Tibial nerve (tissue), 4 donors: ENCODE data around the gene TRIM17. TPM values are rescaled to one million over a fixed set of nuclear protein-coding genes. Genes with fewer than 3 reads are reported as not detected.

Experiments
- DNase-seq, 2 donors: peaks; one replicate each; pipeline ENCODE4 v3.0.0-alpha.2; 2019; ENCODE audit warnings: low spot score in 2 of 2
- H3K27ac ChIP-seq, 4 donors: fragments of 200-600 bp; sonication (generic) in 3 of 4; one replicate each; pipeline ENCODE4 v1.5.1; 2017 to 2019; ENCODE audit warnings: mild to moderate bottlenecking in 1 of 4
- H3K27me3 ChIP-seq, 2 donors: fragments of 200-600 bp; sonication (generic) in 1 of 2; one replicate each; pipeline versions ENCODE4 v1.5.1 to v1.6.0; 2017 to 2019
- H3K36me3 ChIP-seq, 3 donors: fragments of 200-600 bp; sonication (generic); one replicate each; pipeline ENCODE4 v1.5.1; 2018 to 2019
- H3K4me1 ChIP-seq, 4 donors: fragments of 200-600 bp; sonication (generic) in 3 of 4; one replicate each; pipeline ENCODE4 v1.5.1; 2017 to 2019
- H3K4me3 ChIP-seq, 4 donors: fragments of 200-600 bp; sonication (generic) in 3 of 4; one replicate each; pipeline ENCODE4 v1.5.1; 2017 to 2019; ENCODE audit warnings: mild to moderate bottlenecking in 1 of 4, moderate library complexity in 1 of 4
- H3K9me3 ChIP-seq, 4 donors: fragments of 200-600 bp; sonication (generic) in 3 of 4; one replicate each; pipeline ENCODE4 v1.5.1; 2017 to 2019
- EP300 ChIP-seq, 2 donors: sonication (generic); formaldehyde crosslinking; IDR thresholded peaks; one replicate each; pipeline ENCODE4 v1.6.1; 2017; ENCODE audit warnings: antibody characterized with exemption in 2 of 2, mild to moderate bottlenecking in 1 of 2
- POLR2A ChIP-seq, 2 donors: fragments of 450-650 bp; IDR thresholded peaks; one replicate each; pipeline ENCODE4 v1.6.1; 2017; ENCODE audit warnings: antibody characterized with exemption in 2 of 2, mild to moderate bottlenecking in 2 of 2, moderate library complexity in 2 of 2
- WGBS, 2 donors: methylation state at CpG; one replicate each; pipeline ENCODE4 v1.1.5; 2018; 5-methylcytosine and 5-hydroxymethylcytosine counted together
- total RNA-seq, 4 donors: library from RNA; depleted of rRNA; stranded (reverse); fragments of >200 nt; gene quantifications; one replicate each; pipeline ENCODE4 v1.1.0, GENCODE V29; 2016
- TF ChIP-seq, protein P1 (sequence below), 5 experiments: fragments of 200-600 bp in 3 of 5; fragments of 450-650 bp in 2 of 5; sonication (generic) in 3 of 5; IDR thresholded peaks; one replicate each; pipeline ENCODE4 v1.5.1; 2016 to 2019; ENCODE audit warnings: antibody characterized with exemption in 5 of 5, mild to moderate bottlenecking in 3 of 5, moderate library complexity in 2 of 5

The TRIM17 gene
- total RNA-seq, 4 donors from 2014 or later = 0.63 to 4.2 (median 1.4) TPM; not detected in 1

DNA sequence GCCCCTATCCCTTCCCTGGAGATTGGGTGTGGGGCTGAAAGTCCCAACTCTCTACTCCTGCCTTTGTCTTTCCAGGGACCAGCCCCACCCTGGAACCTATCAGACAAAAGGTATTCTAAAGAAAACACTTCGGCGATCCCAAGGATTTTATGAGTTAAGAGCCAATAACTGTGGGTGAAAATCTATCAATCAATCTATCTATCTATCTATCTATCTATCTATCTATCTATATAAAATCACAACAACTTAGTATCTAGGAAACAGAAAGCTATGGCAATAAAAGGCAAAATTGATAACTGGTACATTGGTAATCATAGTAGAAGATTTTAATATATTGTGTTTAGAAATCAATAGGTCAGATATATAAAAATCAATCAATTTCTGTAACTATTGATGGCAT is 32.9 kb downstream of the TRIM17 start:
- no peak for TF ChIP-seq EP300 (IDR thresholded peaks at IDR 0.05)
- TF ChIP-seq, protein P1, sequence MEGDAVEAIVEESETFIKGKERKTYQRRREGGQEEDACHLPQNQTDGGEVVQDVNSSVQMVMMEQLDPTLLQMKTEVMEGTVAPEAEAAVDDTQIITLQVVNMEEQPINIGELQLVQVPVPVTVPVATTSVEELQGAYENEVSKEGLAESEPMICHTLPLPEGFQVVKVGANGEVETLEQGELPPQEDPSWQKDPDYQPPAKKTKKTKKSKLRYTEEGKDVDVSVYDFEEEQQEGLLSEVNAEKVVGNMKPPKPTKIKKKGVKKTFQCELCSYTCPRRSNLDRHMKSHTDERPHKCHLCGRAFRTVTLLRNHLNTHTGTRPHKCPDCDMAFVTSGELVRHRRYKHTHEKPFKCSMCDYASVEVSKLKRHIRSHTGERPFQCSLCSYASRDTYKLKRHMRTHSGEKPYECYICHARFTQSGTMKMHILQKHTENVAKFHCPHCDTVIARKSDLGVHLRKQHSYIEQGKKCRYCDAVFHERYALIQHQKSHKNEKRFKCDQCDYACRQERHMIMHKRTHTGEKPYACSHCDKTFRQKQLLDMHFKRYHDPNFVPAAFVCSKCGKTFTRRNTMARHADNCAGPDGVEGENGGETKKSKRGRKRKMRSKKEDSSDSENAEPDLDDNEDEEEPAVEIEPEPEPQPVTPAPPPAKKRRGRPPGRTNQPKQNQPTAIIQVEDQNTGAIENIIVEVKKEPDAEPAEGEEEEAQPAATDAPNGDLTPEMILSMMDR (IDR thresholded peaks at IDR 0.05) = no peak
- no peak for TF ChIP-seq POLR2A (IDR thresholded peaks at IDR 0.05)
- no peaks in the 10 kb centered on the region for H3K27me3 ChIP-seq
- H3K36me3 ChIP-seq = no peaks in the 10 kb centered on the region
- H3K4me3 ChIP-seq = no peak overlapping the region
- peaks cover 0 to 9% (median 2%) of the 10 kb centered on the region in 4 donors for H3K4me1 ChIP-seq
- H3K27ac ChIP-seq = no peak overlapping the region
- peak in 1 of 2 donors; percentile 8 for DNase-seq
- WGBS, 2 donors = 94 to 96% methylated on average over 2 of the region's 2 CpGs
- no peaks in the 10 kb centered on the region for H3K9me3 ChIP-seq

DNA sequence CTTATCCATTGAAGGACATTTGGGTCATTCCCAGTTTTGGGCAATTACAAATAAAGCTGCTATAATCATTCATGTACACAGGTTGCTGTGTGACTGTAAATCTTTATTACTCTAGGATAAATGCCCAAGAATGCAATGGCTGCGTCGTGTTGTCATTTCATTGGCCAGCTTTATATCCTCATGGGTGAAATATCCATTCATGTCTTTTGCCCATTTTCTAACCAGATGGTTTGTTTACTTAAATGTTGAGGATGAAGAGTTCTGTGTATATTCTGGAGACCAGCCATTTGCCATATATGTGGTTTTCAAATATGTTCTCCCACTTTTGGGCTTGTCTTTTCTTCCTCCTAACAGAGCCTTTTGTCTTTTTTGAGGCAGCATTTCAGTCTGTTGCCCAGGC is 35.3 kb downstream of the TRIM17 start:
- Histone ChIP-seq H3K4me1 (peaks cover 0 to 19% (median 2%) of the 10 kb centered on the region in 4 donors), H3K9me3 (no peaks in the 10 kb centered on the region), H3K36me3 (no peaks in the 10 kb centered on the region), H3K27ac (no peak overlapping the region), H3K27me3 (no peaks in the 10 kb centered on the region), H3K4me3 (no peak overlapping the region)
- no peak for DNase-seq
- WGBS, 2 donors = 83 to 86% methylated on average over 2 of the region's 2 CpGs
- TF ChIP-seq, protein P1 (IDR thresholded peaks at IDR 0.05) = no peak
- TF ChIP-seq EP300 (IDR thresholded peaks at IDR 0.05) = no peak
- no peak for TF ChIP-seq POLR2A (IDR thresholded peaks at IDR 0.05)

DNA sequence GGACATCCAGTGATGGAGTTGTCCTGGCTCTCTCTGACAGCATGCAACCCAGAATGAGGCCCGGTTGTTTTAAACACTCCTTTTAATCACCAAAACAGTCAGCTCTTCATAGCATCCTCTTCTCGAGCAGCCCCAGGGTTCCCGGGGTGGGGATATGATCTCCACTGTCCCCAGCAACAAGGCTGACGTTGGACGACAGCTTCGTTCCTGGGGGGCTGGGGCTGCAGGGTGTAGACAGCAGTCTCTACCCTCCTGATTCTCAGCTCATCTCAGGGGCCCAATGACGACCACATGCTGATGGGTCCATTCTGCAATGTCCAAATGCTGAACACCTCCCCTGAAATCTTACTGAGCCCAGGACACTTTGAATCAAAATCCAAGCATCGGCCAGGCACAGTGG is 37.0 kb downstream of the TRIM17 start:
- TF ChIP-seq, protein P1 (IDR thresholded peaks at IDR 0.05) = no peak
- TF ChIP-seq POLR2A (IDR thresholded peaks at IDR 0.05) = no peak
- no peak for TF ChIP-seq EP300 (IDR thresholded peaks at IDR 0.05)
- Histone ChIP-seq H3K9me3 (no peaks in the 10 kb centered on the region), H3K27ac (peak overlapping the region in 1 of 4 donors; percentile 94), H3K36me3 (no peaks in the 10 kb centered on the region), H3K27me3 (no peaks in the 10 kb centered on the region), H3K4me1 (peaks cover 0 to 31% (median 10%) of the 10 kb centered on the region in 4 donors), H3K4me3 (no peak overlapping the region)
- WGBS, 2 donors = 81 to 82% methylated on average over 8 of the region's 8 CpGs
- DNase-seq = no peak

DNA sequence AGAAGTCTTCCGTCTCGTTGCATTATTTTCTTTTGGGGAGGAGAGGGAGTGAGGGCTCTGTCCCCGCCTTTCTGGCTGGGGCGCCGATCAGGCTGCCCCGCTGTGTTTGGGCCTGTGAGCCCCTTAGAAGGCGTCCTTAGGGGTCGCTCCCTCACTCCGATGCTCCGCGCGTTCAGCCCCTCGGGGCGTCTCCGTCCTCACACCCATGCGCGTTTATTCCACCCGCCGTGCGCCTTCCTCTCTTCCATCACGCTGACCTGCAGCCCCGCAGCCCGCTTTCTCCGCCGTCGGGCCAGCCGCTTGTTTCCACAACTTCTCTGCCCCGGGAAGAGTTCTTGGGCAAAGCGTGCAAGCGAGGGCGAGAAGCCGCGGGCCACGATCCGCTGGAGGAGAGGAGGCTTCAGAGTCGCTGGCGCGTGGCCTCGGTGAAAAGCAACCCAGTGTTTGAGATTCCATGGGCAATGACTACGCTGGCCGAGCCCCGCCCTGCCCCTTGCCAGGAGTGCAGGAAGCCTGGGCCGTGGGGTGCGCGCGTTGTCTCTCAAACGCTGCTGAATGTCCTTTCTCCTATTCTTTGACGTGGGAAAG is 37.7 kb downstream of the TRIM17 start:
- Histone ChIP-seq H3K9me3 (no peaks in the 10 kb centered on the region), H3K4me1 (peaks cover 0 to 38% (median 13%) of the 10 kb centered on the region in 4 donors), H3K27ac (peak overlapping the region; percentile 28 to 94 (median 60)), H3K4me3 (peak overlapping the region; percentile 37 to 58 (median 54)), H3K36me3 (no peaks in the 10 kb centered on the region), H3K27me3 (no peaks in the 10 kb centered on the region)
- 3 to 11% methylated on average over 38 to 48 of the region's 48 CpGs for WGBS, 2 donors
- DNase-seq = no peak
- TF ChIP-seq EP300 (IDR thresholded peaks at IDR 0.05) = peak in 1 of 2 donors; percentile 12
- TF ChIP-seq, protein P1 (IDR thresholded peaks at IDR 0.05) = no peak

DNA sequence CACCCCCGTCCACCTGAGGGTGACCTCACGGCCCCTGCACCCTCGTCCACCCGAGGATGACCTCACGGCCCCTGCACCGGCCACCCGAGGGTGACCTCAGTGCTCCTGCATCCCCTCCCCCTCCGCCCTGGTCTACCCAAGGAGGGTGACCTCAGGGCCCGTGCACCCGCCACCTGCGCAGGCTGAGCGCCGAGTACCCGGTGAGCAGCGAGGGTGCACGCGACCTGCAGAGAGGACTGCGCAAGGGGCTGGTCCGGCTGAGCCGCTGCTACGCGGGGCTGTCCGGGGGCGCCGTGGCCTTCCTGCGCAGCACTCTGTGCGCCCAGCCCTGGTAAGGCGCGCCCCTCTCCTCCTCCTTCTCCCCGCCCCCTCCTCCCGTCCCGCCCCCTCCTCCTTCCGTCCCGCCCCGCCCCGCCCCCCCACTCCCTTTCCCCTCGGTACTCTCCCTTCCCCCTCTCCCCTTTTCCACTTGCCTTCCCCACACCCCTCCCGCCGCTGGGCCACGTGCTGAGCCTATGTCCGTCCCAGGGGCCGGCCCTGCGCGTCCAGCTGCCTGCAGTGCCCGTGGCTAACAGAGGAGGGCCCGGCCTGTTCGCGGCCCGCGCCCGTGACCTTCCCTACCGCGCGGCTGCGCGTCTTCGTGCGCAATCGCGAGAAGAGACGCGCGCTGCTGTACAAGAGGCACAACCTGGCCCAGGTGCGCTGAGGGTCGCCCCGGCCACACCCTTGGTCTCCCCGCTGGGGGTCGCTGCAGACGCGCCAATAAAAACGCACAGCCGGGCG is 38.4 kb downstream of the TRIM17 start:
- WGBS, 2 donors = 4 to 15% methylated on average over 25 to 59 of the region's 73 CpGs
- peak; percentile 48 to 60 for DNase-seq
- TF ChIP-seq, protein P1 (IDR thresholded peaks at IDR 0.05) = peak; percentile 39 to 91 (median 69)
- TF ChIP-seq EP300 (IDR thresholded peaks at IDR 0.05) = peak; percentile 15 to 63
- TF ChIP-seq POLR2A (IDR thresholded peaks at IDR 0.05) = peak in 1 of 2 donors; percentile 28
- Histone ChIP-seq H3K4me3 (peak overlapping the region; percentile 37 to 58 (median 54)), H3K27me3 (no peaks in the 10 kb centered on the region), H3K9me3 (no peaks in the 10 kb centered on the region), H3K27ac (peak overlapping the region; percentile 29 to 94 (median 60)), H3K36me3 (no peaks in the 10 kb centered on the region), H3K4me1 (peaks cover 0 to 39% (median 13%) of the 10 kb centered on the region in 4 donors)
